K562 (cell line): ENCODE measurements around the gene FMO5.

Experiments
- DNMT1 ChIP-seq: fragments of 450-650 bp; IDR thresholded peaks from 2 replicates; pipeline ENCODE4 v1.6.1; 2016; ENCODE audit warnings: antibody characterized with exemption, mild to moderate bottlenecking
- ZNF324 ChIP-seq: fragments of 250-450 bp; sonication (Bioruptor Pico); IDR thresholded peaks from 2 replicates; pipeline ENCODE4 v1.4.0; 2020; ENCODE audit warnings: mild to moderate bottlenecking

DNA sequence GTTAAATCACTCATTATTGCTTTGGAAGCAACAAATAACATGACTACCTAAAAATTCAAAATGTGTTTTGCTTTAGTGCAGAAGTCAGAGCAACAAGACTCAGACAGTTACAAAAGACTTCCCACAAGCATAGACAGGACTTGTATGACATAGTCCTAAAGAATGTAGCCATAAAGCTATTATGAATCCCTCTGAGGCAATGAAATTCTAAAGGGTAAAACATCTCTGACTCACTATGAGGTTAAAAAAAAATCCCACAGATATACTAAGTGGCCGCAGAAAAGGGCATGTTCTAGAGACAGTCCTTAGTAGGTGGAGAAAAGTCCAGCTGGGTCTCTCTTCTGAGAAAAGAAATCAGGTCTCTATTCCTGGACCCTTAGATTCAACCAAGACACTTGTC is 57.8 kb downstream of the FMO5 start:
- TF ChIP-seq ZNF324 (CRISPR knock-in tag) (no peak), DNMT1 (no peak)
